ENCODE results near the gene CTDSPL. TPM values are rescaled to one million over a fixed set of nuclear protein-coding genes. Genes with fewer than 3 reads are reported as not detected.

The CTDSPL gene
- total RNA-seq, 2 experiments from 2014 or later, result 1.3 to 2.1 TPM

GRCh38 chr3:37941608-37942508 lies 80.2 kb downstream of the CTDSPL start:
- H3K36me3 Mint-ChIP-seq, result no peaks in the 10 kb centered on the region
- POLR2A ChIA-PET, result no interaction called here
- ATAC-seq (ENCODE audit: low read depth) (no peak), DNase-seq (no peak)
- no peak overlapping the region for H3K27ac Mint-ChIP-seq
- no peaks in the 10 kb centered on the region for H3K9me3 Mint-ChIP-seq
- H3K4me1 Mint-ChIP-seq, result peaks cover 2% of the 10 kb centered on the region
- no peak overlapping the region for H3K4me3 Mint-ChIP-seq
- peaks cover 13% of the 10 kb centered on the region for H3K27me3 Mint-ChIP-seq

GRCh38 chr3:37942646-37943045 lies 81.0 kb downstream of the CTDSPL start:
- peaks cover 9% of the 10 kb centered on the region for H3K27me3 Mint-ChIP-seq
- ATAC-seq (ENCODE audit: low read depth) (no peak), DNase-seq (no peak)
- no peak overlapping the region for H3K27ac Mint-ChIP-seq
- POLR2A ChIA-PET, result no interaction called here
- H3K4me3 Mint-ChIP-seq, result no peak overlapping the region
- no peaks in the 10 kb centered on the region for H3K36me3 Mint-ChIP-seq
- no peaks in the 10 kb centered on the region for H3K9me3 Mint-ChIP-seq
- H3K4me1 Mint-ChIP-seq, result peaks cover 2% of the 10 kb centered on the region

- H3K9me3 Mint-ChIP-seq, result no peaks in the 10 kb centered on the region
- no peak overlapping the region for H3K27ac Mint-ChIP-seq
- POLR2A ChIA-PET, result no interaction called here
- ATAC-seq (ENCODE audit: low read depth), result no peak
- peaks cover 6% of the 10 kb centered on the region for H3K27me3 Mint-ChIP-seq
- H3K4me1 Mint-ChIP-seq, result peaks cover 2% of the 10 kb centered on the region
- no peaks in the 10 kb centered on the region for H3K36me3 Mint-ChIP-seq
- DNase-seq, result no peak
- H3K4me3 Mint-ChIP-seq, result no peak overlapping the region
Measured at GRCh38 chr3:37943126-37943525, 81.4 kb downstream of the CTDSPL start.

GRCh38 chr3:37943631-37944314 lies 82.1 kb downstream of the CTDSPL start:
- DNase-seq (no peak), ATAC-seq (ENCODE audit: low read depth) (no peak)
- no peaks in the 10 kb centered on the region for H3K36me3 Mint-ChIP-seq
- POLR2A ChIA-PET, result no interaction called here
- H3K27ac Mint-ChIP-seq, result no peak overlapping the region
- peaks cover 2% of the 10 kb centered on the region for H3K4me1 Mint-ChIP-seq
- peaks cover 5% of the 10 kb centered on the region for H3K27me3 Mint-ChIP-seq
- H3K9me3 Mint-ChIP-seq, result no peaks in the 10 kb centered on the region
- H3K4me3 Mint-ChIP-seq, result no peak overlapping the region

- POLR2A ChIA-PET, result no interaction called here
- Mint-ChIP-seq H3K27me3 (peaks cover 5% of the 10 kb centered on the region), H3K27ac (no peak overlapping the region), H3K4me3 (no peak overlapping the region), H3K4me1 (peaks cover 2% of the 10 kb centered on the region), H3K9me3 (no peaks in the 10 kb centered on the region), H3K36me3 (no peaks in the 10 kb centered on the region)
- DNase-seq (no peak), ATAC-seq (ENCODE audit: low read depth) (no peak)
Measured at GRCh38 chr3:37944391-37944842, 82.7 kb downstream of the CTDSPL start.

- H3K9me3 Mint-ChIP-seq, result no peaks in the 10 kb centered on the region
- POLR2A ChIA-PET, result no interaction called here
- peaks cover 2% of the 10 kb centered on the region for H3K4me1 Mint-ChIP-seq
- H3K4me3 Mint-ChIP-seq, result no peak overlapping the region
- DNase-seq, result no peak
- peaks cover 2% of the 10 kb centered on the region for H3K27me3 Mint-ChIP-seq
- ATAC-seq (ENCODE audit: low read depth), result no peak
- H3K36me3 Mint-ChIP-seq, result no peaks in the 10 kb centered on the region
- no peak overlapping the region for H3K27ac Mint-ChIP-seq
Measured at GRCh38 chr3:37945156-37945806, 83.6 kb downstream of the CTDSPL start.

GRCh38 chr3:37945807-37946530 lies 84.3 kb downstream of the CTDSPL start:
- H3K27ac Mint-ChIP-seq, result no peak overlapping the region
- H3K4me1 Mint-ChIP-seq, result peaks cover 2% of the 10 kb centered on the region
- POLR2A ChIA-PET, result no interaction called here
- H3K27me3 Mint-ChIP-seq, result peaks cover 2% of the 10 kb centered on the region
- no peaks in the 10 kb centered on the region for H3K9me3 Mint-ChIP-seq
- DNase-seq (no peak), ATAC-seq (ENCODE audit: low read depth) (no peak)
- no peak overlapping the region for H3K4me3 Mint-ChIP-seq
- H3K36me3 Mint-ChIP-seq, result no peaks in the 10 kb centered on the region

GRCh38 chr3:37946531-37946889 lies 84.8 kb downstream of the CTDSPL start:
- ATAC-seq (ENCODE audit: low read depth) (no peak), DNase-seq (no peak)
- Mint-ChIP-seq H3K4me1 (peaks cover 2% of the 10 kb centered on the region), H3K9me3 (no peaks in the 10 kb centered on the region), H3K27me3 (peaks cover 2% of the 10 kb centered on the region), H3K27ac (no peak overlapping the region), H3K36me3 (no peaks in the 10 kb centered on the region), H3K4me3 (no peak overlapping the region)
- POLR2A ChIA-PET, result no interaction called here

GRCh38 chr3:37949866-37950265 lies 88.2 kb downstream of the CTDSPL start:
- H3K27ac Mint-ChIP-seq, result no peak overlapping the region
- H3K4me3 Mint-ChIP-seq, result no peak overlapping the region
- H3K27me3 Mint-ChIP-seq, result no peaks in the 10 kb centered on the region
- no peak for ATAC-seq (ENCODE audit: low read depth)
- POLR2A ChIA-PET, result no interaction called here
- no peaks in the 10 kb centered on the region for H3K36me3 Mint-ChIP-seq
- H3K9me3 Mint-ChIP-seq, result peaks cover 1% of the 10 kb centered on the region
- peaks cover 3% of the 10 kb centered on the region for H3K4me1 Mint-ChIP-seq
- DNase-seq, result no peak

- DNase-seq (no peak), ATAC-seq (ENCODE audit: low read depth) (no peak)
- POLR2A ChIA-PET, result no interaction called here
- Mint-ChIP-seq H3K27ac (no peak overlapping the region), H3K9me3 (peaks cover 1% of the 10 kb centered on the region), H3K36me3 (no peaks in the 10 kb centered on the region), H3K27me3 (no peaks in the 10 kb centered on the region), H3K4me3 (no peak overlapping the region), H3K4me1 (peaks cover 16% of the 10 kb centered on the region)
Measured at GRCh38 chr3:37952564-37952963, 90.9 kb downstream of the CTDSPL start.

- H3K27me3 Mint-ChIP-seq, result no peaks in the 10 kb centered on the region
Measured at GRCh38 chr3:37953226-37953625, 91.5 kb downstream of the CTDSPL start.

GRCh38 chr3:37953707-37954394 lies 92.2 kb downstream of the CTDSPL start:
- H3K27ac Mint-ChIP-seq, result no peak overlapping the region
- peaks cover 20% of the 10 kb centered on the region for H3K4me1 Mint-ChIP-seq
- DNase-seq, result no peak
- peaks cover 1% of the 10 kb centered on the region for H3K9me3 Mint-ChIP-seq
- H3K36me3 Mint-ChIP-seq, result no peaks in the 10 kb centered on the region
- no peaks in the 10 kb centered on the region for H3K27me3 Mint-ChIP-seq
- POLR2A ChIA-PET, result no interaction called here
- H3K4me3 Mint-ChIP-seq, result no peak overlapping the region
- ATAC-seq (ENCODE audit: low read depth), result no peak

More at GRCh38 chr3:37953226-37953625, 91.5 kb downstream of the CTDSPL start:
- Mint-ChIP-seq H3K4me3 (no peak overlapping the region), H3K4me1 (peaks cover 20% of the 10 kb centered on the region), H3K9me3 (peaks cover 1% of the 10 kb centered on the region), H3K27ac (no peak overlapping the region), H3K36me3 (no peaks in the 10 kb centered on the region)
- no peak for DNase-seq
- ATAC-seq (ENCODE audit: low read depth), result no peak
- POLR2A ChIA-PET, result no interaction called here

- no peak for DNase-seq
- Mint-ChIP-seq H3K36me3 (no peaks in the 10 kb centered on the region), H3K9me3 (peaks cover 1% of the 10 kb centered on the region), H3K27ac (no peak overlapping the region), H3K4me3 (no peak overlapping the region), H3K27me3 (no peaks in the 10 kb centered on the region), H3K4me1 (peaks cover 20% of the 10 kb centered on the region)
- POLR2A ChIA-PET, result interaction anchor here (1.0 kb wide), 1 partner anchor 42 kb away, joined by 3 read pairs; no protein-coding TSS in a partner anchor
- no peak for ATAC-seq (ENCODE audit: low read depth)
Measured at GRCh38 chr3:37954881-37955280, 93.2 kb downstream of the CTDSPL start.
